Globus pallidus (tissue), 1 donor: Measurements from ENCODE around the gene ACR.

ENCODE experiments used
- DNase-seq: peaks from one replicate; pipeline ENCODE4 v3.0.0-alpha.2; 2015; ENCODE audit warnings: low spot score

ACR gene

DNA sequence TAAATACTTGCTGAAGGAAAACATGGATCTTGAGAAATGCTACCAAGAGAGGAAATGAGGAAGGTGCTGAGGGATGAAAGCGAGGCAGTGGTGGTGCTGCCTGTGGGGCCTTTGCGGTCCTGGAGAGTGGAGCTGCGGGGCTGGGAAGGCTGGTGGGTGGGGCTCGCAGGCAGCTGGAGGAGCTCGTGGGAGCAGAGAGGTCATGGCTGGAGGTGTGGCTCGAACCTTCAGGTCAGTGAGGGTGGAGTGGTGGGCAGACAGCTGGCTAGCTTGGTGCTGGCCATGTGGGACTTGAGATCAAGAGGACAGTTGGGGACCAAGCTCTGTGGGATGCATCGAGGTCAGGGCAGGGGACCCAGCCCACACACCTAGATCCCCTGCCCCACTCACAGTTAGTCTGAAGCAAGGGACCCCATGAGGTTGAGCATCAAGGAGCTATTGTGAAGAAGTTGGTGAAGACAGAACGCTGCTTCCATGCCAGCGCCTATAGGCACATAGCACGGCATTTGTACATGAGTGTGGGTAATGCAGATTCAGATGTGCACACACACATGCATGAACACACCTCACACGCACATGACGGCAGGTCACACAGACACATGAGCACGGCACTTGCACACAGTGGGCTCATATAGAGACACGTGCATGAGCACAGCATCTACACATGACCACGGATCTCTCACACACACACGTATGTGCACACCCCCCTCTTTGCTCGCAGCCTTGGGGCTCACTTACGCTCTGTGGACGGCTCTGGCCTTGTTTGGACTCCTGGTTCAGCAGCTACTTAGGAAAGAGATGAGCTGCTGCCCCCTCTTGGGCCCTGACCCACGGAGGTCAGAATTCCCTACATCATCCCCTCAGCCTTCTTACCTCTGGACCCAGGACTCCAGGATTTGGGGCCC is 34.9 kb upstream of the ACR start:
- no peak for DNase-seq

DNA sequence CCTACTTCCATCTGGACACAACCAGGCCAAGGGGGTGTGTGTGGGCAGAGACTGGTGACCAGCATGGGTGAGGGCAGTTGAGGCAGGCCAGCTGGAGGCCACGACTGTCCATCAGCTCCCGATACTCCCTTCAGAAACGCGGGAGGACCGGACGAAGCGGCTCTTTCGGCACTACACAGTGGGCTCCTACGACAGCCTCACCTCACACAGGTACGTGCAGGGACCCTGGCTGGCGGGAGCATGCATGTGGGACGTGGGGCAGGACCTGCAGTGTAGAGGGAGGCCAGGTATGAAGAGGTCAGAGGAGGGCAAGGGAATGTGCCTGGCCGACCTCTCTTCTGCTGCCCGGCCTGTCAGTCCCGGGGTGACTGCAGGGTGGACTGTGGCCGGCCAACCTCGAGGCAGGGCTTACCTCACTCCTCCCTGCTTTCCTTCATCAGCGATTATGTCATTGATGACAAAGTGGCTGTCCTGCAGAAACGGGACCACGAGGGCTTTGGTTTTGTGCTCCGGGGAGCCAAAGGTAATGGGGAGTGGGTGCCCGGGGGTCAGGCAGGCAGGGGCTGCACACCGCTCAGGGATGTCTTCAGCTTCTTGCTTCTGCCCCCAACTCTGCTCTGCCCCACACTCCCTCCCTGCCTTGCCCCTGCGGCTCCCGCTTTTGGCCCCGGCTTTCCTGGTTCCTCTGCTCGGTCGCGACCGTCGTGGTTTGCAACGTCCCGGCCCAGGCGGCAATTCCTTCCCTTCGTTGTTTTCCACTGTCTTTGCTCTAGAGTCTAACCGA is 34.1 kb upstream of the ACR start:
- DNase-seq, result no peak

DNA sequence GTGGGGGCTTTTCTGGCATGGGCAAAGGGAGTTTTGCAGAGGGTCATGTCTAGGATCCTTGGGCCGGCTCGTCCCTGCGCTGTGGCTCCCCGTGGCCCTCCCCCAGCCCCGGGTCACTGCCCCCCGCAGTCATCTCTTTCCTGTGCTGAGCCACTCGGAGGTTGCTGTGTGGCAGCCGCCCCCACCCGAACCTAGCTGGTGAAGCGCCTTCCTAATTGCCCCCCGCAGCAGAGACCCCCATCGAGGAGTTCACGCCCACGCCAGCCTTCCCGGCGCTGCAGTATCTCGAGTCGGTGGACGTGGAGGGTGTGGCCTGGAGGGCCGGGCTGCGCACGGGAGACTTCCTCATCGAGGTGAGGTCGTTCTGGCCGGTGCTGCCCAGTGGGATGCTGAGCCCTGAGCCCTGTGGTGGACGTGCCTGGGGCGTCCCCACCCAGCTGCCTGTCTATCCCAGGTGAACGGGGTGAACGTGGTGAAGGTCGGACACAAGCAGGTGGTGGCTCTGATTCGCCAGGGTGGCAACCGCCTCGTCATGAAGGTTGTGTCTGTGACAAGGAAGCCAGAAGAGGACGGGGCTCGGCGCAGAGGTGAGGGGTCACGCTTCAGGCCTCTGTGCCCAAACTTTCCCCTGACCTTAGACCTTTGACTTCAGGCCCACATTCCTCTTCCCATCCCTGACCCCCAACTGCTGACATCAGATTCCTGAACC is 33.3 kb upstream of the ACR start:
- DNase-seq, result no peak

DNA sequence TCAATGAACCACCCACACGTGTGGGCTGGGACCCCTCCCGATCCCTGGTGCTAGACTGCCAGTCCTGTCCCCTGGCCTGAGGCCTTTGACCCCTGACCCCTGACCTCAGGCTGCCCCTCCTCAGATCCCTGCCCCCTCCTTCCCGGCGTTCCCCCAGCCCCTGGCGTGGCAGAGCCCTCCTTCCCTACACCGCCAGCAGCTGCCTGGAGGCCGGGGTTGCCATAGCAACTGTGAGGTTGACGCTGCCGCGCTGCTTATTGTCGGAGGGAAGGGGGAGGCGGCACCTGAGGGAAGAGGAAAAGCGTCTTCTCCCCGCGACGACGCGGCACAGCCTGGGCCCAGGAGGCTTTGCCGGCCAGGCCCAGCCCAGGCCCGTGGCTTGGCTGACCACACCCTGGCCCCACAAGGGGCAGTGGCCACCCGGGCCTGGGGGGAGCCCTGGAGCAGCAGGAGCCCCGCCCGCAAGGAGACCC is 32.7 kb upstream of the ACR start:
- no peak for DNase-seq

DNA sequence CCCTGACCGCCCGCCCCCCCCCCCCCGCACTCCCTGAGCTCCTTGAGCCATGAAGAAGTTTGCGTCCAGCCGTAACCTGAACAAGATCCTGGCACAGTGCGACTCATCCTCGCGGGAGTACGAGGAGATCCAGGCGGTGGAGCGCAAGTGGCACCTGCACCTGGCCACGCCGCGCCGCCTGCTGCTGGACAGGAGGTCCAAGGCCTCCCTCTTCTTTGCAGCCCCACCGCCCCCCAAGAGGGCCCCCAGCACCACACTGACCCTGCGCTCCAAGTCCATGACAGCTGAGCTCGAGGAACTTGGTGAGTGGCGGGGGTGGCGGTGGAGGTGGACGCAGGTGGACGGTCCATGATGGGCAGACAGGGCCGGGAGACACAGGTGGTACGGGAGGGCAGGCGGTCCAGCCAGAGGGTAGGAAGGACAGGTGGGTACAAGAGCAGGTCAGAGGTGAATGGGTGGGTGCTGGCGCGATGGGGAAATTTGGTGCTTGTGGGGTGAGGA is 32.1 kb upstream of the ACR start:
- DNase-seq, result no peak

DNA sequence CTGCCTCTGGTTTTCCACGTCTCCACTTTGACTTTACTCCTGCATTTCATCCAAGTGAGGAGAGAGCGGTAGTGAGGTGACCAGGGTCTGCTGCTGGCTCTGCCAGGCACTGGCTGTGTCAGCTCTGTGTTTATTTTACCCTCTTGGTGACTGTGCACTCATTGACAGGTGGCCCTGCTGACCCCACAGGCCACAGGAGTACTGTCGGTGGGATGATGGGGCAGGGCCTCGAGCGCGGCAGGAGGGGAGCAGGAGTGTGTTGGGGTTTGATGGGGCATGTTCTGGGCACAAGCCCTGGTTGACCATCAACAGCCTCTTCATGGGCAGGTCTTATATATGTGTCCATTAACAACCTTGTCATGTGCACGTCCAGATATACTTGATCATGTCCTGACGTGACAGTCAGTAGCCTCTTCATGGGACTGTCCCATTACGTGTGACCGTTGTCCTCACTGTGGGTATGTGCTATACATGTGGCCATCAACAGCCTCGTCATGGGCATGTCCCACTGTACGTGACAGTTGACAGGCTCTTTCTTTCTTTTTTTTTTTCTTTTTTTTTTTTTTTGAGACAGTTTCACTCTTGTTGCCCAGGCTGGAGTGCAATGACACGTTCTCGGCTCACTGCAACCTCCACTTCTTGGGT is 31.4 kb upstream of the ACR start:
- DNase-seq, result no peak

DNA sequence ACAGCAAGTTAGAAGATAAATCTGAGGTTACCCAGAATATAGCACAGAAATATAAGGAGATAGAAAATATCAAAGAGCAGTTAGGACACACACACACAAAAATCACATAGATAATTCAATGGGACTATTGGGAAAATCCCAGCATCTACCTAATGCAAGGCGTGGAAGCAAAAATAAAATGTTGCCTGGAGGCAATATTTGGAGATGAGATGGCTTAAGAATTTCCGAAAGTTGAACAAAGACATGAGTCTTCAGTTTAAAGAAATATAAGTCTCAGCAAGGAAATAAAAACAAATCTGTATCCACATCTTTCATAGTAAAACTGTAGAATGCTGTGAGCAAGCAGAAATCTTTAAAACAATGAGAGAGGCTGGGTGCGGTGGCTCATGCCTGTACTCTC is 29.5 kb upstream of the ACR start:
- DNase-seq, result no peak

DNA sequence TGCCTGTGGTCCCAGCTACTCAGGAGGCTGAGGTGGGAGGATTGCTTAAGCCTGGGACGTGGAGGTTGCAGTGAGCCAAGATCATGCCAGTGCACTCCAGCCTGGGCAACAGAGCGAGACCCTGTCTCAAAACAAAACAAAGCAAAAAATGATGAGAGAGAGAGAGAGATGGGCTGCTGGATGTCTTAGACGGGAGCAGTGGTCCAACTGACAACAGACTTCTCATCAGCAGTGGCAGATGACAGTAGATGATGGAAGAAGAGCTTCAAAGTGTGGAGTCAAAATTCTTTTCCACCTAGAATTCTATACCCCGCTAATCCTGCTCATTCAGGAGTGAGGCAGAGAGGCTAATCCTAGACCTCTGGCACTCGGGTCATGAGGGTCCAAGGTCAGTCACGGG is 29.0 kb upstream of the ACR start:
- no peak for DNase-seq

DNA sequence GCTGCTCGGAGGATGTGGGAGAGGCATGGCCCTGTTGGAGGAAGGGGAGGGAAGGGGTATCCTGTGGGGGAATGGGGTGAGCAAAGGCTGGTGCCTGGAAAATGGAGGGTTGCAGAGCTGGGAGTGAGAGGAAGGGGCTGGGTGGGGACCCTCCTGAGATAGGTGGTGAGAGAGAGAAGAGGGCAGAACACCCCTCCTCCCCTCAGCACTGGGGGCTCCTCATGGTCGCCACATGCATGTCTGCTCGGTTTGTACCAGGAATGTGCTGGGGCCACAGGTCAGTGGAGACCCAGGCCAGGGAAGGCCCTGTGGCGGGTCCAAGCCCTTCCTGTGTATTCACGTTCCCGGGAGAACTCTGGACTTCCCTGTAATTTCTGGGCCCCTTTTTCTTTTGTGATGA is 27.8 kb upstream of the ACR start:
- DNase-seq, result no peak

DNA sequence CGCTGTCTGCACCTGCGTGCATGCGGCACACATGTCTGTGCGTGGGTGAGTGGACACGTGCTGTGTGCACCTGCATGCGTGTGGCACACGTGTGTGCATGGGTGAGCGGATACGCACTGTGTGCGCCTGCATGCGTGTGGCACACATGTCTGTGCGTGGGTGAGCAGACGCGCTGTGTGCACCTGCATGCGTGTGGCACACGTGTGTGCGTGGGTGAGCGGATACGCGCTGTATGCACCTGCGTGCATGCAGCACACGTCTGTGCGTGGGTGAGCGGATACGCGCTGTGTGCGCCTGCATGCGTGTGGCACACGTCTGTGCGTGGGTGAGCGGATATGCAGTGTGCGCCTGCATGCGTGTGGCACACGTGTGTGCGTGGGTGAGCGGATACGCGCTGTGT is 27.1 kb upstream of the ACR start:
- DNase-seq, result no peak

DNA sequence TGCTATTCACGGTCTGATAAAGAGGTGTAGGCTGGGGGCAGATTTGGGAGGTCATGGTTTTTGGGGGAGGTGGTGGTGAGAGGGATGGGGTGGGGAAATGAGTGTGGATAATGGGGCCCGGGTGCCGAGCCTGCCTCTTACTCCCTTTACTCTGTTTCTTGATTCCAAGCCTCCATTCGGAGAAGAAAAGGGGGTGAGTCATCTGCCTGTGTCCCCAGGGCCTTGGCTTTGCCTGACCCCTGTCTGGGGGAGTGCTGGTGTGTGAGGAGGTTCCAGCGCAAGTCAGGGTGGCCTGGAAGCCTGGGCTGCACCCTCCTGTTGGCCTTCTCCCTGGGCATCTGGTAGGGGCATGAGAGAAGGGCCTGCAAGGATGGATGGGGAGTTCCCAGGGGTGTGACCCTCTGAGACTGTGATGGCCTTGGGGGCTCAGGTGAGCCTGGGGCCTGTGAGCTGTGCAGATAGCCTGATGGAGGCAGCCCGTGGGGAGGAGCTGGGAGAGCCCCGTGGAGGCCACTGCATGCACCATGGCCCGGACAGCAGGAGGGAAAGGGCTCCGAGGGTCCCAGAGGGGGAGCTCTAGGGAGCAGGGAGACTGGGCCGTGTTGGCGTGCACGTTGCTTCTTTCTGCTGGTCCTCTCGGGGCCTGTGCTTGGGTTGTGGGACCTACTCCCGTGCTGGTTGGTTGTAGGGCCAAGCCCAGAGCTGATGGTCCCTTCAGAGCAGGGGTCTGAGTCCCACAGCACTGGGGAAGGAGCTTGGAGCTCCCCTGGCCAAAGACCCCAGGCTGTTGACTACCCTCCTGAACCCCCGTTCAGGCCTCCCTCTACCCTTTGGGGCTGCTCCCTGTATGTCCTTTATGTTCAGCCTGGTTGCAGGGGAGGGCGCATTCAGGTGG is 26.3 kb upstream of the ACR start:
- DNase-seq, result no peak

DNA sequence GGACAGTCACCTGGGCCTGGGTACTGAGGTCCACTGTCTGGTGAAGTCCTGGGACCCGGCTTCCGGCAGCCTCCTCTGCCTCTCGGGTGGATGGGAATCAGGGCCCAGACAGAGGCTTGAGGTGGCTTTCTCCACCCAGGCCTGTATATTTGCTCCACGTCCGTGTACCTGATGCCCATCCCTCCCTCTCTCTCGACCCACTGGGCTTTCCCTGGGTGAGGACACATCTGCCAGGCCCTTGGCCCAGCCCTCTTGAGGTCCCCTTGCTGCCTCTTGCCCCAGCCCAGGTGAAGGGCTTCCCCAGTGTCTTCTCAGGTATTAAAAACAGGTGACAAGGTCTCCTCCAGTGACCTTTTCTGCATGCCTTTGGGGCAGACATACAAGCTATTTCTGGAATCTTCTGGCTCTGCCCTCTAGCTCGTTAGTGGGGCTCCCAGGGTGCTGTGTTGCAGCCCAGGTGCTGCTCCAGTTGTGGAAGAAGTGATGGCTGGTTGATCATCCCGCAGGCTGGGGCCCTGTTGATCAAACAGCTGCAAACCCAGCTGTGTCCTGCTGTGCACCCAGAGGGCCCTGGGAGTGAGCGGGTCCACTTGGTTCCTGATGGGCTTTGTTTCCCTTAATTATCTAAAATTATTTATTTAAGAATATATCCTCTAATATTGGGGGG is 25.5 kb upstream of the ACR start:
- DNase-seq, result no peak

DNA sequence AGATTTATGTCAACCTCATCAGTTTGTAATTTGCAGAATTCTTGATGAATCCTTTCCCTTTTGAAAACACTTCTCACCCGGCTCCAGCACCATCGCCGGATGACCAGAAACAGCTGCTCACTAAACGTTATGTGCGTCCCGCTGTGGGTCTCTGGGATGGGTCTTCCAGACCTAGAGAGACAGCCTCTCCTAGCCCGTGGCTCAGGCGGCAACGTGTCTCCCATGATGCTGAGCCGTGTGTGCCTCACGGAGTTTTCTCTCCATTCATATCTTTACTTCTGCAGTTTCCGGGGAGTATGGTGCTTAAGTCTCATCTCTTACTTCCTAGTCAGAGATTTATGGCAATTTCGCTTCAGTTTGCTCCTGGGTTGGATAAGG is 25.0 kb upstream of the ACR start:
- DNase-seq, result no peak

DNA sequence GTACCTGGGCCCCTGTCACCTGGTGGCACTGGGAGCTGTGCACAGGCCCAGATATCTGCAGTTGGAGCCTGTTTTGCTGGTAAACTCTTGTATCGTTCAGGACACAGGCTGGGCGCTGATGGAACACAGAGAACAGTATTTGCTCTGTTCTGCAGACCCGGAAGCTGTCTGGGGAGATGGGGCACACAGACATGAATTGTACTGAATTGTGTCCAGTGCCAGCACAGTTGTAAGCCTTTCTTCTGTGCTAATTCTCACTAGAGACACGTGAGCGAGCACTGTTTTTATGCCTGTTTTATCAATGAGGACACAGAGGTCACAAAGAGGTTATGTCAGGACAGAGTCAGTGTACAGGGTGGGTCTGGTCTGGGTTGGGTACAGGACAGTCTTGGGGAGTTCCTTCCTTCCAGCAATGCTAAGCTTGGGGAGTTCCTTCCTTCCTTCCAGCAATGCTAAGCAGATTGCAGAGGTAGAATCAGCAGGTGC is 24.4 kb upstream of the ACR start:
- DNase-seq, result peak; percentile 98

DNA sequence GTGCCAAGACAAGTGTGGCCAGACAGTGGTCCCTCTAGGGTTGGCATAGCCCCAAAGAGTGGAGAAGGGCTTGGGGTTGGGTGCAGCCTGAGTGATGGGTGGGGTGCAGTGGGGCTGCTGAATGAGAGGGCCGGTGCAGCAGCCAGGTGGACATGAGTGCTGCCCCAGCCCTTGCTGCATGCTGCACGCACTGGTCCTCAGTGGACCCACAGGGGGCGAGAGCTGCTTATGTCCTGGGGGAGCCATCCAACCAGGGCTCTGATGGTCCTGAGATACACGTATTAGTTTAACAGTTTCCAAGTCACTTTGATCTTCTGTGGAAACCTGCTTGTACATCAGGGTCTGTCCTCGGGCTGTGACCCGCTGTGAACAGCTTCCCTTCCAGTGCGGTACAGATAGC is 23.9 kb upstream of the ACR start:
- no peak for DNase-seq

DNA sequence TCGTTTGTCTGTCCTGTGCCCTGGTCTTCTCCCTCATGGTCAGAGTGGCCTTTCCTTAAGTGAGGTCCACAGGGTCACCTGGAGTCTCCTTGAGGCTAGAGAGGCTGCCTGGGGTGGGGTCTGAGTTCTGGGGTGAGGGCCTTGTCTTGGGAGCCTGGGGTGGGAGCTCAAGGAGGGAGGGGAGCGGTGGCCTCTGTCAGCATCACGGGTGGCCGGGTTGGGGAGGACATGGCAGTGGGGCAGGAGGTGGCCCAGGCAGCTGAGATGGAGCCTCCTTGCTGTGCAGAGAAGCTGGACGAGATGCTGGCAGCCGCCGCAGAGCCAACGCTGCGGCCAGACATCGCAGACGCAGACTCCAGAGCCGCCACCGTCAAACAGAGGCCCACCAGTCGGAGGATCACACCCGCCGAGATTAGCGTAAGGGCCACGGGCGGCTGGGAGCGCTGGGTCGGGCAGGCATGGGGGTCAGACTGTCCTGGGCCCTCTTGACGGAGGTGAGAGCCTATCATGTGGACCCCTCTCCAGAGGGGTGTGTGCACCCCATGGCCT is 23.3 kb upstream of the ACR start:
- no peak for DNase-seq

DNA sequence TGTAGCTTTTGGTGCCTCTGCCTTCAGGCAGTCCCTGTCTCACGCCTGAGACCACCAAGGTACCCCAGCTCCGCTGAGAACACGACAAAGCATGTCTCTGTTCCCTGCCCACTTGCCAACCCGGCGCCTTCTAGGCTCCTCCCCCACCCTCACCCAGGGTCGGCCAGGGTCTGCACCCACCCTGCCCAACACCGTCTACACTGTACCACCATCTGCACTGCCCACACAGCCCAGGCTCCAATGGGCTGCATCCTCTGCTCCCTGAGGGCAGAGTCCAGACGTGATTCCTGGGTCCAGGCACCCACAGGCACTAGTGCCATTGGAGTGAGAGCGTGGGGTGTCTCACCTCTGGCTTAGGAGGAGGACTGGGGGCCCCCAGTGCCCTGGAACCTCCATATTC is 22.8 kb upstream of the ACR start:
- DNase-seq, result no peak

DNA sequence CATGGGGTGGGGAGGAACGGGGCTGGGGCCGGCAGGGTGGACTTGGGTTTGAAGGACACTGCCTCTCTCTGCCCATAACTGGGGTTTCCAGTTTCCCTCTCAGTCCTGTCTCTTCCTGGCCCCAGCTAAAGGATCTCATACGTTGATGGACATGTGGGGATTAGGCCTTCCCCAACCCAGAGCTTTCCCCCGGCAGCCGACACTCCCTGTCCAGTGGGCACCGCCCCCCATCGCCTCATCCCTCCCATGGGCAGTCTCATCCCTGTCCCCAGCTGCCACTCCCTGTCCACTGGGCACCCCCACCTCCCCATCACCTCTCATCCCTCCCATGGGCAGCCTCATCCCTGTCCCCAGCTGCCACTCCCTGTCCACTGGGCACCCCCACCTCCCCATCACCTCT is 22.2 kb upstream of the ACR start:
- no peak for DNase-seq

DNA sequence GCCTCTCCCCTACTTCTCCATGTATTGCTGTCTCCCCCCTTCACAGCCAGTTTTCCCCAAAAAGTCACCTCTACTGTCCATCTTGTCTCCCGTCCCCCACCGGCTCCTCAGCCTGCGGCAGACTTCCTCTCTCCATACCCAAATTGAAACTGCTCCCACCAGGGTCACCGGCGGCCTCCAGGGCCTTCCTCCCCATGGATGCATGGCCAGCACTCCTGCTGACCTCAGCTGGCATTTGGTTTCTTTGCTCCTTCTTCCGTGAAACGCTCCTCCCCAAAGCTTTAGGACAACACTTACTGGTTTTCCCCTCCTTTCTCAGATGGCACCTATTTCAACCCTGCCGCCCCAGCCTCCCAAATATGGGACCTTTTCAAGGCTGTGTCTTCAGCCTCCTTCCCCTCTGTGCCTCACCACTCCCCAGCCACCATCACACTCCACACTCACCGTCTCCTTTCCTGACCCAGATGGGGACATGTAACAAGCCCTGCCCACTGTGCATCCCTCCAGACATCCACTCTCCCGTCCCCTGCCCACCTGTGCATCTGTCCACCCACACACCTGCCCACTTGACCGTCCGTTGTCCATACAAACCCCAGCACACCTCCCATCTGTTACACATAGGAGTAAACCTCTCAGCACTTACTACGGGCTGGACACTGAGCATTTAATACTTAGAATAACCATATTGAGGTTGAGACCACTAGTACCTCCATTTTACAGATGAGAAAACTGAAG is 21.5 kb upstream of the ACR start:
- no peak for DNase-seq
